SK-N-MC (cell line): Measurements from ENCODE around the gene ETFA.

Source experiments
- EZH2 ChIP-seq: fragments of 200-600 bp; sonication (generic); IDR thresholded peaks from one replicate; pipeline ENCODE4 v1.6.1; 2017; ENCODE audit warnings: antibody characterized with exemption
- FOXP2 ChIP-seq: optimal IDR thresholded peaks from 2 replicates; pipeline ENCODE3; 2011; ENCODE audit warnings: mild to moderate bottlenecking, moderate library complexity; ENCODE audit not compliant: insufficient read depth; ENCODE audit errors: extremely low read length, control extremely low read depth
- POLR2AphosphoS5 ChIP-seq: IDR thresholded peaks from 2 replicates; pipeline ENCODE4 v1.6.1; 2012; ENCODE audit warnings: mild to moderate bottlenecking, low read depth, low read length, borderline replicate concordance

DNA sequence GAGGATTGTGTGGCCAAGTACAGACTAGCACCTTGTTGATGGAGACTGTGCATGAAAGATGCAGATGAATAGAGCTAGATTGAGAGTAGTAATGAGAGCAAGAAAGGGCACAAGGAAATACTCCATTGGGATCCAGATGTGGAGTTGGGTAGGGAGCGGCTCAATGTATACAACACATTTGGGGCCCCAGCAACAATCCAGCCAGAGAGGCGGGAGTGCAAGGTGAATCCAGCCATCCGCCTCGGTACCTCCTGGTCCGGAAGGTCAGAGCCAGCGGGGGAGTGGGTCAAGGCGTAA is 34.3 kb upstream of the ETFA start:
- TF ChIP-seq EZH2 (no peak), POLR2AphosphoS5 (no peak), FOXP2 (no peak)
